Raji (cell line): ENCODE data around the gene ZNF236.

Source experiments
- POLR2A ChIP-seq: IDR thresholded peaks from 2 replicates; pipeline ENCODE4 v1.6.1; 2011; ENCODE audit warnings: low read depth, low read length, control low read depth; ENCODE audit not compliant: insufficient read depth

Gene ZNF236

GRCh38 chr18:76988827-76989646, 166.7 kb downstream of the ZNF236 start:
- no peak for TF ChIP-seq POLR2A

- TF ChIP-seq POLR2A, result no peak
Measured at GRCh38 chr18:76989647-76990190, 167.4 kb downstream of the ZNF236 start.

- TF ChIP-seq POLR2A, result no peak
Measured at GRCh38 chr18:76991021-76991688, 168.8 kb downstream of the ZNF236 start.

DNA sequence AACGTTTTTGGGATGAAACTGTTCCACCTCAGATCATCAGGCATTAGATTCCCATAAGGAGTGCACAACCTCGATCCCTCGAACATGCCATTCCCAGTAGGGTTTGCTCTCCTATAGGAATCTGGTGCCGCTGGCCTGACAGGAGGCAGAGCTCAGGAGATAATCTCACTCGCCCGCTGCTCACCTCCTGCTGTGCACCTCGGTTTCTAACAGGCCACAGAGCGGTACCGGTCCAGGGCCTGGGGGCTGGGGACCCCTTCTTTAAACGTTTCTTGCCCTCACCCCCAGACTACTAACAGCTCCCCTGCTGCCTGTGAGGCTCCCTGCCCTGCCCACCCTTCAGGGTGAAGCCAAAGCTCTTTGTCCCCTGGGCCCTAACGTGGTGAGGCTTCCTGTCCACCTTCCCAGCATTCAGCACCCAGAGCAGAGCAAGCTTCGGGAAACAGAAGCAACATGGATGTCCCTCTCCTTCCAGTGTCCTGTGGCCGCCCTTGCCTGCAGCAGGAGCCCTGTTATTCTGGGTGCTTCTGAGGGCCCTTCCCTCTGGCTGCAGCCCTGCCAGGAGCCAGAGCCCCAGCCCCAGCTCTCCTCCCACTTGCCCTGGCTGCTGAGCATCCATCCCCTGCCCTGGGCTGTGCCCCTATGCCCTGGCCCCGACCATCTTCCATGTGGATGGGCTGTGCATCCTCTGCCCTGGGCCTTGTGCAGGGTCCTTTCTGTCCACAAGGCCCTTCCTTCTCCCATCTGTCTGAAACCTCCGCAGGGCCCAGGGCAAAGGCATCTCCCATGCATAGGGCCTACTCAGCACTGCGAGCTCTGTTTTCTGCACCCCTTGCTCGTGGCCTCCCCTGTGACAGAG, 170.1 kb downstream of the ZNF236 start:
- TF ChIP-seq POLR2A, result no peak

- no peak for TF ChIP-seq POLR2A
Measured at GRCh38 chr18:76993085-76993382, 170.7 kb downstream of the ZNF236 start.

DNA sequence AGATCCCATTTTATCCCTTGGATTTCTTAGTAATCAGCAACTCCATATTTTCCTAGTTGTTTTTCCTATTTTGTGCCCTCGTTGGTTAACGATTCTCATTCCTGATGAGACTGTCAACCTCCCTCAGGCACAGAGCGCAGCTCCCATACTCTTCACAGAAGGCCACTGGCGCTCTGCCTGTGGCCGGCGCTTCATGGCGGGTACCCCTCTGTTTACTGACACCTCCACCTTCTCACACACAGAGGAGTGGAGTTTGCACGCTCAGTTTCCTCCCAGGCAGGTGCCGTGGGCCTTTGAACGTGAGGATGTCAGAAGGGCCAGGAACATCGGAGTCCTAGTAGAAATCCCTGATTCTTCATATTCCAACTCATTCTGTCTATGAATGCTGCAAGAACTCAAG, 171.2 kb downstream of the ZNF236 start:
- no peak for TF ChIP-seq POLR2A

- TF ChIP-seq POLR2A, result no peak
Measured at GRCh38 chr18:76994086-76994654, 171.8 kb downstream of the ZNF236 start.

GRCh38 chr18:76995896-76996295, 173.5 kb downstream of the ZNF236 start:
- TF ChIP-seq POLR2A, result no peak

DNA sequence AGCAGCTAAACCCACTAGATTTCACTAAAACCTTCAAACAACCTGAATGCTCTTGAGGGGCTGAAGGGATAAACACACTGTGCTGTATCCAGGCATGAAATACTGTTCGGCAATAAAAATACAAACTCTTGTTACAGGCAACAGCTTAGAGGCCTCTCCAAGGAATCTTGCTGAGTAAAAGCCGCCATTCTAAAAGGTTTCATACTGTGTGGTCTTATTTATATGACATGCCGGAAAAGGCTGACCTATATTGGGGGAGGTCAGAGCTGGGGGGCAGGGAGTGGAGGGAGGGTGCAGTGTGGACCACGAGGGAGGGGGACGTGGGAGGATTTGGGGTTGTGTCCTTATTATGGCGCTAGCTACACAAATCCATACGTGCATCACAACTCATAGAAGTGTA, 174.1 kb downstream of the ZNF236 start:
- no peak for TF ChIP-seq POLR2A

GRCh38 chr18:76997951-76998808, 175.8 kb downstream of the ZNF236 start:
- TF ChIP-seq POLR2A, result no peak

- TF ChIP-seq POLR2A, result no peak
Measured at GRCh38 chr18:76999077-76999476, 176.7 kb downstream of the ZNF236 start.

DNA sequence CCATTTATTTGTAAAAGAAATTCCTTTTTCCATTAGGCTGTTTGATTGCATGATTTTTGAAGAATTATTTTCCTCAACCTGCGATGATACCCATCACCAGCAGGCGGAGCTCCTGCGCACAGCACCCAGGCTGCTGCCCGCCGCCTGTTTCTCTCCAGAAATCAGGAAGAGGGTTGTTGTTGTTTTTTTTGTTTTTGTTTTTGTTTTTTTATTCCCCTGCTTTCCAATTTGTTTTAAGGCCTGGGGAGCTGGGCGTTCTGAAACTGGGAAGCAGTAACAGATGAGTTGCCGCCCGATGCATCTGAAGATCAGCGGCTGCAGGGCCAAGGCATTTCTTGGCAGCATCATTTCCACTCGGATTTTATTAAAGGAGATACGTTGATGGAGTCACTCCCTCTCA, 178.2 kb downstream of the ZNF236 start:
- no peak for TF ChIP-seq POLR2A

GRCh38 chr18:77001041-77001440, 178.7 kb downstream of the ZNF236 start:
- TF ChIP-seq POLR2A, result no peak

- no peak for TF ChIP-seq POLR2A
Measured at GRCh38 chr18:77001979-77002378, 179.6 kb downstream of the ZNF236 start.
